SU-DHL-6 (cell line): Measurements from ENCODE around the gene SLC25A25.

Source experiments
- H2AFZ ChIP-seq: fragments of 200-600 bp; sonication (generic); 2 replicates; pipeline ENCODE4 v1.6.1; 2014; ENCODE audit warnings: low read depth, mild to moderate bottlenecking, moderate library complexity, mixed read lengths, antibody characterized with exemption, low read length; ENCODE audit not compliant: severe bottlenecking
- H3F3A ChIP-seq: fragments of 200-600 bp; shearing (Covaris generic); 2 replicates; pipeline ENCODE4 v1.6.0; 2016; ENCODE audit warnings: antibody characterized with exemption, mild to moderate bottlenecking; ENCODE audit not compliant: insufficient read depth
- H3K27ac ChIP-seq: fragments of 200-600 bp; sonication (generic); 2 replicates; pipeline ENCODE4 v1.5.1; 2016; ENCODE audit warnings: low read depth, mild to moderate bottlenecking, low read length, moderate library complexity, mixed read lengths
- H3K27me3 ChIP-seq: fragments of 200-600 bp; sonication (generic), shearing (Covaris generic); 2 replicates; pipeline ENCODE4 v1.6.0; 2014; ENCODE audit warnings: mild to moderate bottlenecking, low read length
- H3K36me3 ChIP-seq: fragments of 200-600 bp; sonication (generic); 2 replicates; pipeline ENCODE4 v1.6.1; 2014; ENCODE audit warnings: mild to moderate bottlenecking, low read length, mixed read lengths
- H3K4me2 ChIP-seq: fragments of 300-600, 200-600 bp; shearing (Covaris generic), sonication (generic); 2 replicates; pipeline ENCODE4 v1.6.0; 2014; ENCODE audit warnings: low read length, low read depth, mild to moderate bottlenecking; ENCODE audit not compliant: poor library complexity, severe bottlenecking
- H3K4me3 ChIP-seq: fragments of 200-600 bp; sonication (generic); 2 replicates; pipeline ENCODE4 v1.5.1; 2014; ENCODE audit warnings: antibody characterized with exemption, low read length, mild to moderate bottlenecking, mixed read lengths; ENCODE audit not compliant: insufficient read depth, poor library complexity, severe bottlenecking
- H3K79me2 ChIP-seq: fragments of 200-600 bp; sonication (generic); 2 replicates; pipeline ENCODE4 v1.6.1; 2014; ENCODE audit warnings: mild to moderate bottlenecking, low read length, moderate library complexity; ENCODE audit not compliant: insufficient read depth
- H3K9ac ChIP-seq: fragments of 200-600 bp; sonication (generic); 2 replicates; pipeline ENCODE4 v1.7.0; 2014; ENCODE audit warnings: mild to moderate bottlenecking, low read length
- H3K9me2 ChIP-seq: fragments of 200-600 bp; sonication (generic); replicated peaks from 2 replicates; pipeline ENCODE4 v1.6.1; 2014; ENCODE audit warnings: low read length; ENCODE audit not compliant: insufficient read depth
- H3K9me3 ChIP-seq: fragments of 200-600 bp; sonication (generic); 2 replicates; pipeline ENCODE4 v1.6.1; 2014; ENCODE audit warnings: low read length, mixed read lengths; ENCODE audit not compliant: insufficient read depth
- H4K20me1 ChIP-seq: fragments of 200-600 bp; sonication (generic); 2 replicates; pipeline ENCODE4 v1.6.1; 2014; ENCODE audit warnings: low read depth, mild to moderate bottlenecking, antibody characterized with exemption, low read length, moderate library complexity, mixed read lengths
- CTCF ChIP-seq: fragments of 200-600 bp; sonication (generic); IDR thresholded peaks from one replicate; pipeline ENCODE4 v1.5.1; 2017; ENCODE audit warnings: antibody characterized with exemption, mild to moderate bottlenecking, low read length, moderate library complexity; ENCODE audit not compliant: insufficient read depth, poor library complexity, severe bottlenecking
- EZH2phosphoT487 ChIP-seq: fragments of 200-600 bp; sonication (generic), shearing (Covaris generic); conservative IDR thresholded peaks from 2 replicates; pipeline ENCODE4 v1.6.1; 2018; ENCODE audit warnings: mild to moderate bottlenecking, antibody characterized with exemption, low read length, moderate library complexity, mixed read lengths

Gene SLC25A25

DNA sequence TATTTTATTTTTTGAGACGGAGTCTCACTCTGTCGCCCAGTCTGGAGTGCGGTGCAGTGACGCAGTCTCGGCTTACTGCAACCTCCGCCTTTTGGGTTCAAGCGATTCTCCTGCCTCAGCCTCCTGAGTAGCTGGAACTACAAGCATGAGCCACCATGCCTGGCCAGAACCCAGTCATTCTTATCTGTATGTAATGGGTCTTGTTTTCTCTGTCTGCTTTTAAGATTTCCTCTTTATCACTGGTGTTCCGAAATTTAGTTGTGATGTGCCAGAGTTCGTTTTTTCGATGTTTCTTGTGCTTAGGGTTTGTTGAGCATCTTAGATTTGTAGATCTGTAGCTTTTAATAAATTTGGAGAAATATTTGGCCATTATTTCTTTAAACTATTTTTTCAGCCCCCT, 19.2 kb downstream of the SLC25A25 start:
- no peak overlapping the region for H3K9ac ChIP-seq
- no peaks in the 10 kb centered on the region for H3K9me3 ChIP-seq
- no peaks in the 10 kb centered on the region; the same call in 1 of the 2 replicates for H3K36me3 ChIP-seq
- H3K27me3 ChIP-seq: no peaks in the 10 kb centered on the region
- H3K9me2 ChIP-seq: no peaks in the 10 kb centered on the region
- no peaks in the 10 kb centered on the region for H4K20me1 ChIP-seq
- H3K4me3 ChIP-seq: no peak overlapping the region
- TF ChIP-seq CTCF: no peak
- no peak for TF ChIP-seq EZH2phosphoT487
- H3K27ac ChIP-seq: no peak overlapping the region
- peaks cover 81% of the 10 kb centered on the region for H3K79me2 ChIP-seq
- H3F3A ChIP-seq: 0 out of 2 replicates have a peak, but pooled peaks cover 5% of the 10 kb centered on the region
- H3K4me2 ChIP-seq: no peak overlapping the region
- no peak overlapping the region for H2AFZ ChIP-seq

- Histone ChIP-seq H3K4me2 (no peak overlapping the region), H3K4me3 (no peak overlapping the region), H2AFZ (no peak overlapping the region), H3K27me3 (no peaks in the 10 kb centered on the region), H4K20me1 (no peaks in the 10 kb centered on the region), H3K9me2 (no peaks in the 10 kb centered on the region), H3K79me2 (peaks cover 91% of the 10 kb centered on the region), H3K36me3 (no peaks in the 10 kb centered on the region; the same call in 1 of the 2 replicates), H3K9me3 (no peaks in the 10 kb centered on the region), H3F3A (0 out of 2 replicates have a peak, but pooled peaks cover 4% of the 10 kb centered on the region), H3K27ac (no peak overlapping the region), H3K9ac (no peak overlapping the region)
- TF ChIP-seq CTCF (no peak), EZH2phosphoT487 (no peak)
These were observed 20.4 kb downstream of the SLC25A25 start for GRCh38 chr9:128088253-128088945.

DNA sequence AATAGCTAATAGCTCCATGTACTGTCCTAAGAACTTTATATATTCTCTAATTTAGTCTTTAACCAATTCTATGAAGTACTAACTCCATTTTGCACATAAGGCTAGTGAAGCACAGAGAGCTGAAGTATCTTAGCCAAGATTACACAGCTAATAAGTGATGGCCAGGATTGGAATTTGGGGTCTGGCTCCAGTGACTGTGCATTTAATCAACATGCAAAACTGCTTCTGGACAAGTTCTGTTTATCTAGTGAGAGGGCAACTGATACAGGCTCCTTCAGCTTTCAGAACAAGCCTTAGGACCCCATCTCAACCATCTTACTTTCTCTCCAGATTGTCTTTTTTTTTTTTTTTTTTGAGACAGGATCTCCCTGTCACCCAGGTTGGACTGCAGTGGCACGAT, 21.3 kb downstream of the SLC25A25 start:
- no peak overlapping the region for H3K9ac ChIP-seq
- no peak overlapping the region for H3K4me2 ChIP-seq
- 0 out of 2 replicates have a peak, but pooled peaks cover 4% of the 10 kb centered on the region for H3F3A ChIP-seq

More for the DNA sequence above, 21.3 kb downstream of the SLC25A25 start:
- no peaks in the 10 kb centered on the region for H3K27me3 ChIP-seq
- H2AFZ ChIP-seq: no peak overlapping the region
- H3K9me3 ChIP-seq: no peaks in the 10 kb centered on the region
- H3K27ac ChIP-seq: no peak overlapping the region
- H4K20me1 ChIP-seq: no peaks in the 10 kb centered on the region
- H3K36me3 ChIP-seq: no peaks in the 10 kb centered on the region; the same call in 1 of the 2 replicates
- no peak for TF ChIP-seq EZH2phosphoT487
- TF ChIP-seq CTCF: no peak
- H3K4me3 ChIP-seq: no peak overlapping the region
- H3K79me2 ChIP-seq: peaks cover 91% of the 10 kb centered on the region
- H3K9me2 ChIP-seq: no peaks in the 10 kb centered on the region
